Upper lobe of left lung (tissue), 6 donors: ENCODE results near the gene PNPLA5. TPM values are rescaled to one million over a fixed set of nuclear protein-coding genes. Genes with fewer than 3 reads are reported as not detected.
A peak's percentile ranks its signal among the peaks of the same experiment; 100 is the strongest.

Source experiments
- ATAC-seq, 2 donors: fragments of 200-7000 bp; cut with Tn5 transposase; one replicate each; pipeline ENCODE4 v1.9.1; 2022; ENCODE audit warnings: mild to moderate bottlenecking in 2 of 2, moderate library complexity in 2 of 2; ENCODE audit not compliant: low FRiP score in 2 of 2
- DNase-seq, 2 donors: peaks; one replicate each; pipeline ENCODE4 v3.0.0-alpha.2; 2019 to 2020
- H3K27ac ChIP-seq, 4 donors: fragments of 200-600 bp; sonication (generic); one replicate each; pipeline ENCODE4 v1.5.1; 2016 to 2019
- H3K27me3 ChIP-seq, 4 donors: fragments of 200-600 bp; sonication (generic); one replicate each; pipeline ENCODE4 v1.5.1; 2017 to 2019
- H3K36me3 ChIP-seq, 4 donors: fragments of 200-600 bp; sonication (generic); one replicate each; pipeline ENCODE4 v1.5.1; 2016 to 2019
- H3K4me1 ChIP-seq, 4 donors: fragments of 200-600 bp; sonication (generic); one replicate each; pipeline ENCODE4 v1.5.1; 2018 to 2019
- H3K4me3 ChIP-seq, 4 donors: fragments of 200-600 bp; sonication (generic); one replicate each; pipeline ENCODE4 v1.5.1; 2017 to 2019; ENCODE audit warnings: mild to moderate bottlenecking in 2 of 4, moderate library complexity in 1 of 4
- H3K9me3 ChIP-seq, 4 donors: fragments of 200-600 bp; sonication (generic); one replicate each; pipeline ENCODE4 v1.5.1; 2018 to 2019
- EP300 ChIP-seq, 4 donors: sonication (generic); formaldehyde crosslinking; IDR thresholded peaks; one replicate each; pipeline ENCODE4 v1.5.1; 2017; ENCODE audit warnings: antibody characterized with exemption in 4 of 4, control low read depth in 2 of 4
- POLR2A ChIP-seq, 4 donors: fragments of 450-650 bp; IDR thresholded peaks; one replicate each; pipeline ENCODE4 v1.5.1; 2016 to 2017; ENCODE audit warnings: antibody characterized with exemption in 4 of 4, mild to moderate bottlenecking in 2 of 4
- POLR2AphosphoS5 ChIP-seq, 2 donors: sonication (generic); formaldehyde crosslinking; IDR thresholded peaks; one replicate each; pipeline ENCODE4 v1.5.1; 2017; ENCODE audit warnings: antibody characterized with exemption in 2 of 2
- WGBS, 2 donors: methylation state at CpG; one replicate each; pipeline ENCODE4 v1.1.5; 2017 to 2018; 5-methylcytosine and 5-hydroxymethylcytosine counted together
- total RNA-seq, 6 donors: library from RNA; depleted of rRNA in 4 of 6; stranded (reverse); fragments of >200 nt in 4 of 6; gene quantifications; one replicate each; pipeline versions ENCODE4 v1.1.0 to v1.2.1, GENCODE V29; 2016 to 2021
- TF ChIP-seq, protein P1 (sequence below), 6 experiments: fragments of 450-650 bp in 4 of 6; fragments of 200-600 bp in 2 of 6; sonication (generic) in 2 of 6; IDR thresholded peaks; one replicate each; pipeline ENCODE4 v1.5.1; 2016 to 2019; ENCODE audit warnings: antibody characterized with exemption in 6 of 6
- donor health status: DM: no; HTN: no; CAD: no; lungs with moderate emphysema.
- donor health status: DM: no; HTN: yes; CAD: no; lungs with severe emphysema.

Gene PNPLA5
- total RNA-seq, 6 donors from 2014 or later: not detected

DNA sequence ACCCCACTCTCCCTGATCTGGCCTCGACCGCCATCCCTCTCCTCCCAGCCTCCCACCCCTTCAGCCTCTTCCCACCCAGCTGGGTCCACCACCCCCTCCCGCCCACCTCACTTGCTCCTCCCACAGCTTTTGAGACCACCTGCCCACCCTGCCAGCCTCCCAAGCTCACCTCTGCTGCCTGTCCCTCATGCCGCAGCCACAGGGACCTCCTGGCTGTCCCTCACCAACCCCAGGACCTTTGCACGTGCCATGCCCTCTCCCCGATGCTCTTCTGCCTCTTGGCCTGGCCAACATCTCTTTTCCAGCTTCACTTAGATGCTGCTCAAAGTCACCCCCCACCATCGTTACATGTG is 6.5 kb downstream of the PNPLA5 start:
- TF ChIP-seq, protein P1, sequence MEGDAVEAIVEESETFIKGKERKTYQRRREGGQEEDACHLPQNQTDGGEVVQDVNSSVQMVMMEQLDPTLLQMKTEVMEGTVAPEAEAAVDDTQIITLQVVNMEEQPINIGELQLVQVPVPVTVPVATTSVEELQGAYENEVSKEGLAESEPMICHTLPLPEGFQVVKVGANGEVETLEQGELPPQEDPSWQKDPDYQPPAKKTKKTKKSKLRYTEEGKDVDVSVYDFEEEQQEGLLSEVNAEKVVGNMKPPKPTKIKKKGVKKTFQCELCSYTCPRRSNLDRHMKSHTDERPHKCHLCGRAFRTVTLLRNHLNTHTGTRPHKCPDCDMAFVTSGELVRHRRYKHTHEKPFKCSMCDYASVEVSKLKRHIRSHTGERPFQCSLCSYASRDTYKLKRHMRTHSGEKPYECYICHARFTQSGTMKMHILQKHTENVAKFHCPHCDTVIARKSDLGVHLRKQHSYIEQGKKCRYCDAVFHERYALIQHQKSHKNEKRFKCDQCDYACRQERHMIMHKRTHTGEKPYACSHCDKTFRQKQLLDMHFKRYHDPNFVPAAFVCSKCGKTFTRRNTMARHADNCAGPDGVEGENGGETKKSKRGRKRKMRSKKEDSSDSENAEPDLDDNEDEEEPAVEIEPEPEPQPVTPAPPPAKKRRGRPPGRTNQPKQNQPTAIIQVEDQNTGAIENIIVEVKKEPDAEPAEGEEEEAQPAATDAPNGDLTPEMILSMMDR (IDR thresholded peaks at IDR 0.05): no peak
- TF ChIP-seq POLR2A (IDR thresholded peaks at IDR 0.05) (no peak), POLR2AphosphoS5 (IDR thresholded peaks at IDR 0.05) (no peak), EP300 (IDR thresholded peaks at IDR 0.05) (no peak)
- H3K36me3 ChIP-seq: no peaks in the 10 kb centered on the region
- H3K9me3 ChIP-seq: no peaks in the 10 kb centered on the region
- peaks cover 0 to 3% (median 0%) of the 10 kb centered on the region in 4 donors for H3K4me1 ChIP-seq
- H3K27ac ChIP-seq: no peak overlapping the region
- no peak for DNase-seq
- H3K27me3 ChIP-seq: no peaks in the 10 kb centered on the region
- ATAC-seq: no peak
- WGBS, 2 donors: 58 to 63% methylated on average over 7 of the region's 7 CpGs
- no peak overlapping the region for H3K4me3 ChIP-seq

DNA sequence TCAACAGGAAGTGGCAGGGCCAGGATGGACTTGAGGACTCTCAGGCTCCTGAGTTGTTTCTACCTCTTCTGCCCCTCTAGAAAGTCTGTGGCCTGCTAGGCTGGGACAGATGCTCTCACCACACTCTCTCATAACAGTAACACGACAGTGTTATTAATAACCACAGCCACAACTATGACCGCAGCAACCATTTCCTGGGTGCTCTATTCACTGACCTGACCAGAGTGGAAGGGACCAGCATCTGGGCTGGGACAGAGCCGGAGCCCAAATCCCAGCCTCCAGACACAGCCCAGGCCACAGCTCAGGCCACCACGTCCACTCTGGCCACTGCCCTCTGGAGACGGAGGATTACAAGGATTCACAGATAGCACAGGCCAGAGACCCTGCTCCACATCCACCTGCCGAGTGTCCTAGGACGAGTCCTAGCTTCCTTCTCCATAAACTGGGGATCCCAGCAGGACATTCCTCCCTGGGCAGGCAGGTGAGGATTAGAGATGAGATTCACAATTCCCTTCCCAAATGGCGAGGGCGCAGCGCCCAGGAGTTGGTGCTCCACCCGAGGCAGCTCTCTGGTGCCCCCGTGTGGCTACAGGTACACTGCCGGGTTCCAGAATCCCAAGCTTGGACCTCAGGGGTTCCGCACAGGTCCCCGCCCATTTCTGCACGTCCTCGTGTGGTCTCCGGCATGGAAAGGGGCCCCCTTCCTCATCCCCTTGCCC is 7.1 kb downstream of the PNPLA5 start:
- DNase-seq: peak in 1 of 2 donors; percentile 36
- Histone ChIP-seq H3K36me3 (no peaks in the 10 kb centered on the region), H3K4me3 (no peak overlapping the region), H3K4me1 (peaks cover 0 to 3% (median 0%) of the 10 kb centered on the region in 4 donors), H3K27me3 (no peaks in the 10 kb centered on the region), H3K27ac (no peak overlapping the region), H3K9me3 (no peaks in the 10 kb centered on the region)
- TF ChIP-seq, protein P1 (IDR thresholded peaks at IDR 0.05): peak; percentile 48 to 72 (median 54)
- no peak for TF ChIP-seq EP300 (IDR thresholded peaks at IDR 0.05)
- ATAC-seq: peak in 1 of 2 donors; percentile 58
- WGBS, 2 donors: 29 to 37% methylated on average over 10 to 18 of the region's 18 CpGs

DNA sequence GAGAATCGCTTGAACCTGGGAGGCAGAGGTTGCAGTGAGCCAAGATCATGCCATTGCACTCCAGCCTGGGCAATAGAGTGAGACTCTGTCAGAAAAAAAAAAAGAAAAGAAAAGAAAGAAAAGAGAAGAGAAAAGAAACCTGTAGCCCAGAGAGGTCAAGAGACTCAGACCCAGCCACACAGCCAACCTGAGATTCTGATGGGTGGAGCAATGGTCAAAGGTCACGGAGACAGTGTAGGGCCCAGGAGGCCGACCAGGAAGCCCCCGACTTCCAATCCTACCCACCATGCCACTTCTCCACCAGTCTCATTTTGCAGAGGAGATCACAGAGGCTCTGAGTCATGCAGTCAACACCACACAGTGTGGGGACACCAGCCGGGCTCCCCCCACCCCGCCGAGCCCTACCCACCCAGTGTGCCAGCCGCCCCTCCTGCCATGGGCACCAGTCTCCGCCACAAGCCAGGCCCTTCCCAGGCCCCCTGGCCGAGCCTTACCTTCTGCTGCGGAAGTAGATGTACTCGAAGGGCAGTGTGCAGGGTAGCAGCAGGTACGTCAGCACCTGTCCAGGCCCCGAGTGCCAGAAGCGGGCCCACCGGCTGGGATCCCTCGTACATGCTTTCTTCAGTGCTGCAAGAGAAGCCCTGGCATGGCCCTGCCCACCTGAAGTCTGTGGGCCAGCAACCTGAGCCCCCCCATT is 7.9 kb downstream of the PNPLA5 start:
- Histone ChIP-seq H3K4me1 (peaks cover 0 to 3% (median 0%) of the 10 kb centered on the region in 4 donors), H3K9me3 (no peaks in the 10 kb centered on the region), H3K36me3 (no peaks in the 10 kb centered on the region), H3K27ac (no peak overlapping the region), H3K27me3 (no peaks in the 10 kb centered on the region), H3K4me3 (no peak overlapping the region)
- TF ChIP-seq POLR2A (IDR thresholded peaks at IDR 0.05): no peak
- TF ChIP-seq EP300 (IDR thresholded peaks at IDR 0.05): no peak
- TF ChIP-seq POLR2AphosphoS5 (IDR thresholded peaks at IDR 0.05): no peak
- TF ChIP-seq, protein P1 (IDR thresholded peaks at IDR 0.05): no peak
- ATAC-seq: no peak
- 78 to 79% methylated on average over 6 to 10 of the region's 17 CpGs for WGBS, 2 donors
- DNase-seq: peak in 1 of 2 donors; percentile 74

DNA sequence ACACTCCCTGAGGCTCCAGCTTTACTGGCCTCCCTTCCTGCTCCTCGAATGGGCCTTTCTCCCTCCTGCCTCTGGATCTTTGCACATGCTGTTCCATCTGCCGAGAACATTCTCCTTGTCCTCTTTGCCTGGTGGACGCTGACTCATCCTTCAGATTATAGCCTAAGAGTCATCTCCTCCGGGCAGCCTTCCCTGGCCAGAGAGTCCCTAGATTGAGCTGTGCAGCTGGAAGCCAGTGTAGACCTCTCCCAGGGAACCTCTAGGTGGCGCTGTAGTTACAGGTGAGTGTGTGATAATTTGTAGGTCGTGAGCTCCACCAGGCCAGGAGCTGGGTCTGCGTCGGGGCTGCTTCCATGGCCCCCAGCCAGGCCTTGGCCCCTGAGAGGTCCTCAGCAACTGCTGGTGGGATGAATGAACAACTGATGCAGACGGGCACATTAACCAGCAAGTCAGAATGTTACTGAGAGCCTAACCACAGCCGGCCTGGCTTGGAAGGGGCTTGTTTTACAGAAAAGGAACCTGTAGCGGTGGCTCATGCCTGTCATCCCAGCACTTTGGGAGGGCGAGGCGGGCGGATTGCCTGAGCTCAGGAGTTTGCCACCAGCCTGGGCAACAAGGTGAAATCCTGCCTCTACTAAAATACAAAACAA is 8.7 kb downstream of the PNPLA5 start:
- ATAC-seq: no peak
- Histone ChIP-seq H3K27me3 (no peaks in the 10 kb centered on the region), H3K27ac (no peak overlapping the region), H3K36me3 (no peaks in the 10 kb centered on the region), H3K4me1 (peaks cover 0 to 3% (median 0%) of the 10 kb centered on the region in 4 donors), H3K9me3 (no peaks in the 10 kb centered on the region), H3K4me3 (no peak overlapping the region)
- no peak for TF ChIP-seq POLR2AphosphoS5 (IDR thresholded peaks at IDR 0.05)
- TF ChIP-seq POLR2A (IDR thresholded peaks at IDR 0.05): no peak
- TF ChIP-seq, protein P1 (IDR thresholded peaks at IDR 0.05): peak in 4 of 6 experiments; percentile 22 to 42 (median 30)
- no peak for TF ChIP-seq EP300 (IDR thresholded peaks at IDR 0.05)
- DNase-seq: no peak
- WGBS, 2 donors: 39 to 47% methylated on average over 10 to 14 of the region's 14 CpGs
